NCI-H345 (cell line): ENCODE data around the gene CD59.
A peak's percentile ranks its signal among the peaks of the same experiment; 100 is the strongest.
"Not testable (repeated sequence)": the region's sequence is repeated elsewhere in the genome, so short reads cannot be mapped to it uniquely, and the experiment has no call there.

Experiments used
- DNase-seq: peaks from one replicate; lab custom pipeline; 2025; lab: John Stamatoyannopoulos, UW

CD59 gene

GRCh38 chr11:33692541-33692940 is 43.7 kb downstream of the CD59 start:
- DNase-seq: no peak

GRCh38 chr11:33692013-33692504 is 44.2 kb downstream of the CD59 start:
- DNase-seq: peak; percentile 88

- DNase-seq: no peak
Observed at GRCh38 chr11:33691066-33691864, 45.0 kb downstream of the CD59 start.

- no peak for DNase-seq
Observed at GRCh38 chr11:33690290-33691065, 45.7 kb downstream of the CD59 start.

- DNase-seq: no peak
Observed at GRCh38 chr11:33689501-33689900, 46.7 kb downstream of the CD59 start.

- no peak for DNase-seq
Observed at GRCh38 chr11:33689085-33689484, 47.1 kb downstream of the CD59 start.

- peak; percentile 62 for DNase-seq
Observed at GRCh38 chr11:33687733-33688479, 48.3 kb downstream of the CD59 start.

- DNase-seq: no peak
Observed at GRCh38 chr11:33685082-33685481, 51.1 kb downstream of the CD59 start.

- no peak for DNase-seq
Observed at GRCh38 chr11:33684003-33684706, 52.1 kb downstream of the CD59 start.

GRCh38 chr11:33682446-33682845 is 53.8 kb downstream of the CD59 start:
- peak; percentile 11 for DNase-seq

GRCh38 chr11:33682019-33682418 is 54.2 kb downstream of the CD59 start:
- DNase-seq: no peak

GRCh38 chr11:33678616-33679015 is 57.6 kb downstream of the CD59 start:
- DNase-seq: not testable (repeated sequence)

GRCh38 chr11:33674035-33674814 is 62.0 kb downstream of the CD59 start:
- DNase-seq: no peak

GRCh38 chr11:33672273-33672672 is 64.0 kb downstream of the CD59 start:
- no peak for DNase-seq

- no peak for DNase-seq
Observed at GRCh38 chr11:33670250-33671011, 65.8 kb downstream of the CD59 start.

- no peak for DNase-seq
Observed at GRCh38 chr11:33669598-33670249, 66.5 kb downstream of the CD59 start.

- DNase-seq: no peak
Observed at GRCh38 chr11:33668951-33669596, 67.1 kb downstream of the CD59 start.

GRCh38 chr11:33668468-33668825 is 67.8 kb downstream of the CD59 start:
- peak; percentile 44 for DNase-seq

- no peak for DNase-seq
Observed at GRCh38 chr11:33667819-33668467, 68.3 kb downstream of the CD59 start.
